Thyroid gland (tissue), 4 donors: ENCODE data around the gene MAP2K5.

Experiments used
- CTCF ChIP-seq, 6 experiments: fragments of 200-600 bp in 3 of 6; fragments of 450-650 bp in 3 of 6; sonication (generic) in 3 of 6; IDR thresholded peaks; one replicate each; pipeline ENCODE4 v1.5.1; 2016 to 2019; ENCODE audit warnings: antibody characterized with exemption in 6 of 6, mild to moderate bottlenecking in 2 of 6, inconsistent platforms in 1 of 6, moderate library complexity in 1 of 6
- POLR2A ChIP-seq, 2 donors: fragments of 450-650 bp; IDR thresholded peaks; one replicate each; pipeline ENCODE4 v1.6.1; 2017; ENCODE audit warnings: antibody characterized with exemption in 2 of 2, mild to moderate bottlenecking in 2 of 2, moderate library complexity in 1 of 2

- TF ChIP-seq POLR2A (IDR thresholded peaks at IDR 0.05) (no peak), CTCF (IDR thresholded peaks at IDR 0.05) (no peak)
Measured at GRCh38 chr15:67732671-67733374, 190.3 kb downstream of the MAP2K5 start.
